PC-9 (cell line): ENCODE results near the gene BCHE. TPM values are rescaled to one million over a fixed set of nuclear protein-coding genes. Genes with fewer than 3 reads are reported as not detected.

ENCODE experiments used
- BruUV-seq: library from RNA; stranded (reverse); fragments of 400-500 nt; replicated peaks from 2 replicates; lab custom pipeline; 2021; lab: Mats Ljungman, UMichigan
- CTCF ChIA-PET: fragments of 300-600 bp; sonication (Branson Sonifier 250); formaldehyde crosslinking; loops from one replicate; lab custom pipeline; 2022; ENCODE audit warnings: antibody characterized with exemption; lab: Charles Lee
- POLR2A ChIA-PET: fragments of 300-600 bp; sonication (Branson Sonifier 250); formaldehyde crosslinking; loops from one replicate; lab custom pipeline; 2022; ENCODE audit warnings: antibody characterized with exemption; ENCODE audit not compliant: unreplicated experiment; lab: Charles Lee
- DNase-seq, 2 experiments: peaks; one replicate each; pipeline versions ENCODE4 v3.0.0 to v3.0.0-alpha.2; 2015 to 2022; ENCODE audit warnings: mixed read lengths in 1 of 2
- H2AFZ ChIP-seq: fragments of 200-600 bp; sonication (generic); 2 replicates; pipeline ENCODE4 v1.8.1; 2017; ENCODE audit warnings: antibody characterized with exemption
- H3F3A ChIP-seq: fragments of 200-600 bp; sonication (generic); 2 replicates; pipeline ENCODE4 v1.8.1; 2017; ENCODE audit warnings: antibody characterized with exemption, mild to moderate bottlenecking, low read depth; ENCODE audit not compliant: insufficient read depth
- H3K27ac ChIP-seq: fragments of 200-600 bp; sonication (generic); 2 replicates; pipeline ENCODE4 v1.6.1; 2016; ENCODE audit warnings: mixed run types
- H3K27me3 ChIP-seq: fragments of 200-600 bp; sonication (generic); 2 replicates; pipeline ENCODE4 v1.6.1; 2016; ENCODE audit warnings: low read depth, mixed run types; ENCODE audit not compliant: insufficient read depth
- H3K36me3 ChIP-seq: fragments of 200-600 bp; sonication (generic); 2 replicates; pipeline ENCODE4 v1.6.1; 2016; ENCODE audit warnings: low read depth, mixed run types
- H3K4me1 ChIP-seq: fragments of 200-600 bp; sonication (generic); replicated peaks from 2 replicates; pipeline ENCODE4 v1.6.1; 2016; ENCODE audit warnings: mixed run types; ENCODE audit not compliant: insufficient read depth
- H3K4me2 ChIP-seq: fragments of 200-600 bp; sonication (generic); 2 replicates; pipeline ENCODE4 v1.6.1; 2017; ENCODE audit warnings: mixed run types
- H3K4me3 ChIP-seq: fragments of 200-600 bp; sonication (generic); 2 replicates; pipeline ENCODE4 v1.6.1; 2016; ENCODE audit warnings: mixed run types
- H3K79me2 ChIP-seq: fragments of 200-600 bp; sonication (generic); 2 replicates; pipeline ENCODE4 v1.6.1; 2017; ENCODE audit warnings: low read depth, mixed run types
- H3K9me2 ChIP-seq: fragments of 200-600 bp; sonication (generic); 2 replicates; pipeline ENCODE4 v1.8.1; 2017; ENCODE audit warnings: mild to moderate bottlenecking; ENCODE audit not compliant: insufficient read depth
- H3K9me3 ChIP-seq: fragments of 200-600 bp; sonication (generic); 2 replicates; pipeline ENCODE4 v1.8.1; 2016; ENCODE audit warnings: low read depth; ENCODE audit not compliant: insufficient read depth
- H4K20me1 ChIP-seq: fragments of 200-600 bp; sonication (generic); 2 replicates; pipeline ENCODE4 v1.8.1; 2017; ENCODE audit not compliant: insufficient read depth
- CTCF ChIP-seq: fragments of 200-600 bp; sonication (generic); conservative IDR thresholded peaks from 2 replicates; pipeline ENCODE4 v1.6.1; 2017; ENCODE audit warnings: mixed run types, antibody characterized with exemption, mild to moderate bottlenecking, moderate library complexity
- EZH2 ChIP-seq: fragments of 200-600 bp; sonication (generic); IDR thresholded peaks from 2 replicates; pipeline ENCODE4 v1.8.0; 2017; ENCODE audit warnings: antibody characterized with exemption, low read depth
- intact Hi-C: fragments of 100-400 bp; cut with micrococcal nuclease; formaldehyde crosslinking; loops from one replicate; pipeline ENCODE4 v1.10.0; 2022; ENCODE audit not compliant: unreplicated experiment
- total RNA-seq: library from RNA; stranded (reverse); gene quantifications from 2 replicates; pipeline ENCODE4 v1.2.3, GENCODE V29; 2021

BCHE gene
- total RNA-seq, 1 experiment from 2014 or later = not detected

DNA sequence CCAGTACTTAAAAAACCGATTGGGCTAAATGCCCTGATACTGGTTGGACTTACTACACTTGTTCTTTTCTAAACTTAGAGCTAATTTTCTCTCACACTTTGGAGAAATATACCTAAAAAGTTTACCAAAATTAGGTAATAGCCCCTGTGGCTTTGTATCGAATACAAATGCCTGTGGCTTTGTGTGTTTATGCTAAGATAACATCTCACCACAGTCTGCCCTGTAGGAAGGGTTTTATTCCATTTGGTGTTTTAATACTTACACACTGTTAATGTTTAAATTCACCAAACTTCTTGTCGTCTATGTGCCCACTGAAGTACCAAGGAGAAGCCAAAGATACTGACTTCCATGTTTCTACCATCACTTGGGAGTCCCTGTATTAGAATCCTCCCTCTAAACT is 66.4 kb downstream of the BCHE start:
- Histone ChIP-seq H4K20me1 (no peaks in the 10 kb centered on the region), H3K4me2 (no peak overlapping the region), H3K27me3 (no peaks in the 10 kb centered on the region), H3K9me2 (0 out of 2 replicates have a peak, but pooled peaks cover 5% of the 10 kb centered on the region), H3F3A (no peaks in the 10 kb centered on the region), H3K36me3 (no peaks in the 10 kb centered on the region), H3K9me3 (0 out of 2 replicates have a peak, but pooled peaks cover 4% of the 10 kb centered on the region), H3K27ac (no peak overlapping the region), H2AFZ (peak overlapping the region; percentile 17; the same call in 1 of the 2 replicates), H3K79me2 (no peaks in the 10 kb centered on the region), H3K4me3 (no peak overlapping the region), H3K4me1 (no peaks in the 10 kb centered on the region)
- ChIA-PET CTCF (no interaction called here), POLR2A (no interaction called here)
- intact Hi-C loops = no loop called here
- TF ChIP-seq EZH2 (no peak), CTCF (no peak)
- no peak for DNase-seq
- no TSS peak for BruUV-seq

DNA sequence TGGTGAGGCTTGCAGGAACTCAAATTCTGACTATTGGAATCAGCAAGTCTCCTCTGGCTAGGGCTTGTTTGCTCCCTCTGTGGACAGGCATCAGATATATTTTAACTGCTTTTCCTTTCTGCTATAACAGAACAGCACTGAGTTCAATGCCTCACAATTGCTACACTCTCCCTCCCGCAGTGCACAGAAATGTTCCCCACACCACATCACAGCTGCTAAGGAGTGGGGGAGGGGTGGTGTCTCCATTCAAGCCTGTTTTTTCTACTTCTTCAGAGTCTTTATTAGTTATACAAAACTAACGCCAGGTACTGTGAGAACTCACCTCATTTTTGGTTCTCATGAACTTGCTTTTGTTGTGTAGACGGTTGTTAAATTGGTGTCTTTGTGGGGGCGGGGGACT is 68.5 kb downstream of the BCHE start:
- ChIA-PET CTCF (no interaction called here), POLR2A (no interaction called here)
- Histone ChIP-seq H3K9me3 (0 out of 2 replicates have a peak, but pooled peaks cover 4% of the 10 kb centered on the region), H3K4me3 (no peak overlapping the region), H3K27ac (no peak overlapping the region), H3K36me3 (no peaks in the 10 kb centered on the region), H3K4me2 (no peak overlapping the region), H3K27me3 (no peaks in the 10 kb centered on the region), H3K4me1 (no peaks in the 10 kb centered on the region), H2AFZ (no peak overlapping the region), H3F3A (no peaks in the 10 kb centered on the region), H4K20me1 (no peaks in the 10 kb centered on the region), H3K79me2 (no peaks in the 10 kb centered on the region), H3K9me2 (peaks cover 9% of the 10 kb centered on the region; the same call in 1 of the 2 replicates)
- DNase-seq = no peak
- TF ChIP-seq EZH2 (no peak), CTCF (no peak)
- intact Hi-C loops = no loop called here
- BruUV-seq = no TSS peak

DNA sequence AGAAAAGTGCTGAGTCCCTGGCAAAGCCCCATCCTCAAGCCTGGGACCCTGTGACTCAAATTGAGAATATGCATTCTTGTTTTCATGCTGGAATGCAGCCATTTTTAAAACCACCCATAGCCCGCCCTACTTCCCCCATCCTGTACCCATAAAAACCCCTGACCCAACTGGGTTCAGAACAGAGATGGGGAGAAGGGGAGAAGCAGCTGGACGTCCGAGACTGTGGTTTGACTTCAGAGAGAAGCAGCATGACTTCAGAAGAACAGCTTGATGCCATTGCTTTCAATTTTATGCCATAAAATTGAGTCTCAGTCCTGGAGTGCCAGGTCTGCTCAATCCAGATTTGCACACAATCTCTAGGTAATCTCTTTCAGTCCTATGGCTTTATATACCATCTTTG is 78.2 kb downstream of the BCHE start:
- no peak for TF ChIP-seq EZH2
- TF ChIP-seq CTCF = no peak
- BruUV-seq = no TSS peak

More for the DNA sequence above, 78.2 kb downstream of the BCHE start:
- Histone ChIP-seq H3K27ac (no peak overlapping the region), H3K9me3 (no peaks in the 10 kb centered on the region; the same call in 1 of the 2 replicates), H3K4me2 (no peak overlapping the region), H2AFZ (peak overlapping the region; percentile 15; the same call in 1 of the 2 replicates), H3K27me3 (no peaks in the 10 kb centered on the region), H3F3A (no peaks in the 10 kb centered on the region), H4K20me1 (no peaks in the 10 kb centered on the region), H3K4me3 (no peak overlapping the region), H3K4me1 (0 out of 2 replicates have a peak, but pooled peaks cover 7% of the 10 kb centered on the region), H3K9me2 (peaks cover 4% of the 10 kb centered on the region; the same call in 1 of the 2 replicates), H3K79me2 (no peaks in the 10 kb centered on the region), H3K36me3 (no peaks in the 10 kb centered on the region)
- POLR2A ChIA-PET = no interaction called here
- intact Hi-C loops = no loop called here
- CTCF ChIA-PET = no interaction called here
- DNase-seq = no peak
